ENCODE results near the gene CDH11.

The CDH11 gene

GRCh38 chr16:65069065-65069464 is 52.8 kb downstream of the CDH11 start:
- DNase-seq = no peak

DNA sequence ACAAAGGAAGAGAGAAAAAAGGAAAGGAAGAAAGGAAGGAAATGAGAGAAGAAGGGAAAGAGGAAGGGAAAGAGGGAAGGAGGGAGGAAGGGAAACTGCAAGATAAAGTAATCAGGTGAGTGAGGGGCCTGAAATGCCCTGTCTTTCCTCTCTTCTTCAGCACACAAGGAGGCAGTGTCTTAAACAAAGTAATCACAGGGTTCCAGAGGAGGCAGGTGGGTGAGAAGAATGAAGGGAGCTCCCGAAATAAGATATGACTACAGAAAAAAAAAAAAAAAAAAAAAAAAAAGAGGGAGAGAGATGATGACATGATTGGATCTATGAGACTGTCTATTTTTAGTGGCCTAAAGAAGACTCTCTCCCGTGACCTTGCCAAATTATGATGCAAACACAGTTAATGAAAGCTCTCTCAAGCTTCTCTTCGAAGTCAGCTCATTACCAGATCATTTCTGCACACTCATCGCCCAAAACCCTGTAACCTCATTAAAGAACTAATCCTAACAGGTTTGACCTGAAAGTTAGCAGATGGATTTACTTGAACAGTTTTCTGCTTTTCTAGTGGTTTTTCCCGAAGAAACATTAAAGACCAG is 53.6 kb downstream of the CDH11 start:
- DNase-seq = no peak

GRCh38 chr16:65066651-65067050 is 55.2 kb downstream of the CDH11 start:
- DNase-seq = no peak

DNA sequence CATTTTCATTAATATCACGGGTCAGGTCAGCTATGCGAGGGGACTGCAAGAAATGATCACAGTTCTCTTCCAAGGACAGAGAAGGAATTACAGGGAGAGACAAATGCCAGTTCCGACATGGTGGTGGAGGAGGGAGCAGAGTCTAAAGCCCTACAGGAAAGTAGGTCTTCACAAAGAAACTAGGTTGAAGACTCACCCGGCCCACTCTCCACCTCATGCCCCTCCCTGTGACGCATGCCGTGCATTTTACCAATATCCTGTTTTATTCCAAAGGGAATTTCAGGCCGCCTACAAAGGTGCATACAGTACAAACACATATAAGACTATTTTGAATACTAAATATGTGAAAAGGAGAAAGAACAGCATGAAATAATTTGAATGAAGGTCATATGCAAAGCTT is 56.8 kb downstream of the CDH11 start:
- no peak for DNase-seq

GRCh38 chr16:65064131-65064530 is 57.7 kb downstream of the CDH11 start:
- DNase-seq = no peak

GRCh38 chr16:65062736-65063583 is 58.9 kb downstream of the CDH11 start:
- DNase-seq = no peak

DNA sequence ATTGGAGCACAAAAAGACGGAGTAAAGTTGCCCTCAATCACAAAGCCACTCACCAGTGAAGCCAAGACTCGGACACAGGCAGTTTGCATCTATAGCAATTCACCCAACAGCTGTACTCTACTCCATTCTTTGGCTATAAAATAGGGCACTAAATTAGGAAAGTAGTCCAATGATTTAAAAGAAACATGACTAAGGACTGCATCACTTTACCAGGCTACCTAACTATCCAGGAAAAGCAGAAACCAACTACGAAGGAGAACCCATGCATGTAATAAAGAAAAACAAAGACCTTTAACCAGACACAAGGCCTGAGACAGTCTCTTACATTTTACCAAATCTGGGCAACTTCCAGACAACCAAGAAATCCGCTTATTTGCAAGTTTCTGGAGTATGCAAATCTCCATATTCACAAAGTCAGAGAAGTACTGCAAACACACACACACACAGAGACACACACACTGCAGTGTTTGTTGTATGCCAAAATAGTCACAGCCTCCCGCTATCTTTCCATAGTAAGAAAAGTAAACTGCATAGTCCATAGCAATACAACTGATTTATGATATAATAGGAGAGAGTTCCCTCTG is 59.8 kb downstream of the CDH11 start:
- no peak for DNase-seq

GRCh38 chr16:65061263-65061662 is 60.6 kb downstream of the CDH11 start:
- DNase-seq = no peak

GRCh38 chr16:65059406-65059980 is 62.4 kb downstream of the CDH11 start:
- no peak for DNase-seq

DNA sequence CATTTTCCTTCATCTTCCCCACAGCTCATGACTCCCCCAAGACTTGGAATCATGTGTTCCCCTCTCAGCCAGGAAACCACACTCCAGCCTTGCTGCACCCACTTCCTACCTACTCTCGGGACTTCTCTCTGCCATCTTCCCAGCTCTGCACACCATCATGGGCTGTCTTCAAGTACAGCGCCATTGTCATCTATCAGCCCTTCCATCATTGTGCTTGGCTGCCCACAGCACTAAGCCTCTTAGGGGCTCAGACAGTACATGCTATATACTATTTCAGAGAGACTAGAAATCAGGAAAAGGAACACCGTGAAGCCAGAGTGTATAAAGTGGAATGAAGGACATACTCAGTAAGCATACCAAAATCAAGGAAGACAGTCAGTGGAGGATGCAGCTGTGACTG is 64.7 kb downstream of the CDH11 start:
- DNase-seq = no peak

DNA sequence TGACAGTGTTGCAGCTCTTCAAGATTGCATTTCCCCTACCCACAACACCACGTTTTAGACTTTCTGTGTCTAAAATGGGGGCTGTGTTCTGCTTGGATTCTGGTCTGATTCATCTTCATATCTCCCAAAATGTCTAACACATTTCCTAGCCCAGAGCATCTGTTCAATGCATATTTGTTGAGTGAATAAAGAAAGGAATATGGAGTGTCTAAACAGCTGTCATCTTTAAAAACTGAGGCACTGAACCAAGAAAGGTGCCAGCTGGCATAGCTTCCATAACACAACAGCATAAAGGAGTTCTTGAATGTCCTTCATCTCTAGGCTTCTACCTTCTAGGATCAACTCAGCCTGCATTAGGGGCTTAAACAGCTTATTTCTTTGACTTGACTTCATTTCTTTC is 67.4 kb downstream of the CDH11 start:
- DNase-seq = no peak

DNA sequence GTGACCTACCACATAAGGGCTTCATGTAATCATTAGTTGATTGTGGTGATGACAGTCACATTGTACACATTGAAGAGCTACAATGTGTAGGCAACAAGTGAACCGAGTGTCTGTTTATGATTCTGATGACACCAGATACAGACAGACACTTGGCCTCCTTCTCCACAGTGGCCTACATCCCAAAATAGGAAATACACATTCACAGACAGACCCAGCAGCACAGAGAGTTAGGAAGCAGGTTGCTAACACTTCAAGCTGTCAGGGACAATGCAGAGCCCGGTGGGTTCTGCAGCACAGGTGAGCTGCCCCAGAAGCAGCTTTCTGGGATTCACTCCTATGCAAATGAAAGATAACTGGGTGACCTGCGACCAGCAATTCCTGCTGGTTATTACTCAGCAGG is 72.2 kb downstream of the CDH11 start:
- DNase-seq = no peak

GRCh38 chr16:65045961-65046360 is 75.9 kb downstream of the CDH11 start:
- DNase-seq = no peak

DNA sequence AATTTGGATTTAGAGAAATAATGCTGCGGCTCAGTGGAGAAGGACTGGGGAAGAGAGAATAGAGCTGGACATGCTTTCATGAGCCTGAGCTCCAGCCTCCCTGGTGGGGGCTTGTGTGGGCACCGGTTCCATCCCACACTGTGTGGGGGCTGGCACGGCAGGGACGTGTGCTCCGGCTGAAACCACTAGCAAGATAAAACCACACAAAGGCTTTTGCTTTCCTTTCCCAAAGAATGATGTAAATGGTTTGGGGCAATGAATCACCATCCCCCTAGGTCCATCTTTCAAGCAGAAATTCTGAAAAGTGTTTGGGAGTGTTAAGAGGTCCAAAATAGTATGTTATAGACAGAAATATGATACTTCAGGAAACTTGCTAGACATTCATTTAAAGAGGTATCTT is 77.0 kb downstream of the CDH11 start:
- DNase-seq = no peak

- no peak for DNase-seq
These were observed 77.8 kb downstream of the CDH11 start for GRCh38 chr16:65044026-65044425.

DNA sequence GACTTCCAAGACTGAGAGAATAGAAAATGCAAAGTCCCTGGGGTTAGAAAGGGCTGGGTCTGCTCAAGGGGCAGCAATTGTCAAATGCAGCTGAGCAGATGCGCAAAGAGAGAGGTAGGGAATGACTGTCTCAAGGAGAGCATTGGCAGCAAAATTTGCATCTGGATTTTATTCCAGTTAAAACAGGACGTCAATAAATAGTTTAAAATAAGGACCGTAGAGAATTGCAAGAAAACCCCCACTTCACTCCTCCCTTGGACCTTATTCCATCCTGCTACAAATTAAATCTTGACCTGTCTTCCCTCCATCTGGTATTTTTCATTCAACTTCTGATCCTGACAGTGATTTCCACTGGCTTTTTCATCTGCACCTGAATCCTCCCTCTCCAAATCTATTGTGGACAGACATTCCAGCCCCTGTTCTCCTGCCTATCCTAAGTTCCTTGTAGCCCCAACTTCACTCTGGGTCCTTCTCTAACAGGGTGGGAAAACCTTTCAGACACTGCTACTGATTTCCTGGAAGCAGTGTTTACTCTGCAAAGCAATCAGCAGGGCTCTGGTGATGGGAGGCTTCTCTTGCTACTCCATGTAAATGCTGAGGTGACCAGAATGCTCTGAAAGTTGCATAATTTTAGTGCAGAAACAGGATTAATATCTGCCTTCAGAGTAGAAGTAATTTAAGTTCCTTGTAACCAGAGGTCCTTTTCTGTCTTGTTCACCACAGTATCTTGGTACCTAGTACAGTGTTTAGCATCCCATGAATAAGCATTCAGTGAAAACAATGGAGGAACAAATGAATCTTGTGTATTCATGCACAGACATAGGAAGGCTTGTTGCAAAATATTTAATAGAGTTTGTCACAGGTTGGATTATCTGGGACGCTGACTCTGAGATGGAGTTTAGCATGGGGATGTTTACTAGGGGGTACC is 79.2 kb downstream of the CDH11 start:
- DNase-seq = no peak

GRCh38 chr16:65041667-65042066 is 80.2 kb downstream of the CDH11 start:
- no peak for DNase-seq

GRCh38 chr16:65038100-65038499 is 83.8 kb downstream of the CDH11 start:
- DNase-seq = peak; percentile 21 to 46

DNA sequence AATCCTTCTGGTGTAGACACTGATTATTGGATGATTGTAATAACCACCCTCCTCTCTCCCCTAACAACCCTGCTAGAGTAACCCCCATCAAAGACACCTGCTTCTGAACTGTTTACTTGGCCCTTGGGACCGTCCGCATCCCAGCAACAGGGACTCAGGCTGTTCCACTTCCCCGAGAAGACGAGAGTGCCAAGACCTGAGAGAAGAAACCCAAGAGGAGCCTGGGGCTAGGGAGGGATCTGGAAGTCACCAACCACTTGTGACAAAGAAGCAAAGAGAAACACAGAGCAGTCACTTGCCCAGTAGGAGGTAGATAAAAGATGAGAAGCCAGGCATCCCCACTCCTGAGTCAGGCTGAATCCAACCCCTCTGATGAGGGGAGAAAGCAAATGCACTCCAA is 84.3 kb downstream of the CDH11 start:
- peak in 1 of 2 experiments; percentile 5 for DNase-seq

DNA sequence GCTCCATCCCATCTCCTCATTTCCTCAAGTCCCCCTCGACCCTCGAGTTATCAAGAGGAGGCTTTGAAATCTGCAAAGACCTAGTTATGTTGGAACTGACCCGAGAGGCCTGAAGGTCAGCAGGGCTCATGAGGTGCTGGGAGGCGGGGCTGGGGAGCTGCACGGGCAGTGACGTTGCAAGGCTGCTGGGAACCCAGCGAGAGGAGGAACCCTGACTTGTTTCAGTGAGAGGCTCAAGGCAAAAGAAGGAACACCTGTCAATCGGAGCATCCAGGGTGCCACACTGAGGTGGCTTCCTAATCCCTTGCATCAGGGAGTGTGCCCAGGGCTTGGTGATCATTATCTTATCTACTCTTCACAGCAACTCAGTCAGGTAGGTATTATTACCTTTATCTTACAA is 86.9 kb downstream of the CDH11 start:
- DNase-seq = no peak

GRCh38 chr16:65032387-65032786 is 89.5 kb downstream of the CDH11 start:
- DNase-seq = no peak

- no peak for DNase-seq
These were observed 97.1 kb downstream of the CDH11 start for GRCh38 chr16:65024767-65025178.

GRCh38 chr16:65023802-65024201 is 98.1 kb downstream of the CDH11 start:
- DNase-seq = no peak
